Naive thymus-derived CD4-positive, alpha-beta T cell (primary cell): ENCODE measurements around the gene IP6K1. TPM values are rescaled to one million over a fixed set of nuclear protein-coding genes. Genes with fewer than 3 reads are reported as not detected.

Experiments used
- ATAC-seq: fragments of 150-1000 bp; cut with Tn5 transposase; 2 replicates; pipeline ENCODE4 v1.10.0; 2021; ENCODE audit warnings: mild to moderate bottlenecking, moderate library complexity
- CTCF ChIA-PET: fragments of 350-600 bp; sonication (Branson Sonifier 250); formaldehyde crosslinking; loops from one replicate; lab custom pipeline; 2021; ENCODE audit warnings: antibody characterized with exemption; lab: Charles Lee
- POLR2A ChIA-PET: fragments of 350-600 bp; sonication (Branson Sonifier 250); formaldehyde crosslinking; loops from one replicate; lab custom pipeline; 2021; ENCODE audit warnings: antibody characterized with exemption, inconsistent platforms; lab: Charles Lee
- DNase-seq, 9 donors: peaks; one replicate each; pipeline versions ENCODE4 v3.0.0 to v3.0.0-alpha.2; 2020 to 2022; ENCODE audit warnings: mixed read lengths in 1 of 9
- H3K27ac ChIP-seq: one replicate; pipeline ENCODE4 v1.7.0; 2013; ENCODE audit warnings: mild to moderate bottlenecking, low read depth, low read length, moderate library complexity
- H3K27me3 ChIP-seq, 2 donors: one replicate each; pipeline ENCODE4 v1.7.0; 2013; ENCODE audit warnings: low read length in 2 of 2, mild to moderate bottlenecking in 2 of 2, moderate library complexity in 2 of 2; ENCODE audit not compliant: control insufficient read depth in 2 of 2, insufficient read depth in 2 of 2
- H3K36me3 ChIP-seq, 3 experiments: 1 replicate in 2 of 3; 2 replicates in 1 of 3; pipeline ENCODE4 v1.7.0; 2013; ENCODE audit warnings: low read length in 3 of 3, mild to moderate bottlenecking in 3 of 3, moderate library complexity in 1 of 3; ENCODE audit not compliant: insufficient read depth in 3 of 3, control insufficient read depth in 2 of 3
- H3K4me1 ChIP-seq, 2 donors: one replicate each; pipeline ENCODE4 v1.7.0; 2013; ENCODE audit warnings: low read length in 2 of 2, mild to moderate bottlenecking in 2 of 2, moderate library complexity in 1 of 2; ENCODE audit not compliant: control insufficient read depth in 2 of 2, insufficient read depth in 2 of 2
- H3K4me3 ChIP-seq: 2 replicates; pipeline ENCODE4 v1.7.0; 2013; ENCODE audit warnings: mild to moderate bottlenecking, low read length
- H3K9me3 ChIP-seq, 3 experiments: 1 replicate in 2 of 3; 2 replicates in 1 of 3; pipeline ENCODE4 v1.7.0; 2013; ENCODE audit warnings: low read length in 3 of 3; ENCODE audit not compliant: control insufficient read depth in 2 of 3
- H3K27ac Mint-ChIP-seq, 9 donors: one replicate each; pipeline ENCODE4 v1.8.0; 2020 to 2022; ENCODE audit warnings: mixed read lengths in 9 of 9, mild to moderate bottlenecking in 8 of 9, moderate library complexity in 5 of 9, inconsistent platforms in 2 of 9
- H3K27me3 Mint-ChIP-seq, 5 donors: one replicate each; pipeline ENCODE4 v1.8.0; 2021 to 2022; ENCODE audit warnings: mixed read lengths in 5 of 5, mild to moderate bottlenecking in 1 of 5
- H3K36me3 Mint-ChIP-seq, 5 donors: one replicate each; pipeline ENCODE4 v1.8.0; 2020 to 2022; ENCODE audit warnings: mixed read lengths in 5 of 5, mild to moderate bottlenecking in 3 of 5, inconsistent platforms in 1 of 5
- H3K4me1 Mint-ChIP-seq, 7 donors: one replicate each; pipeline ENCODE4 v1.8.0; 2020 to 2022; ENCODE audit warnings: mixed read lengths in 7 of 7, mild to moderate bottlenecking in 3 of 7, inconsistent platforms in 1 of 7
- H3K4me3 Mint-ChIP-seq, 10 donors: one replicate each; pipeline ENCODE4 v1.8.0; 2020 to 2022; ENCODE audit warnings: mild to moderate bottlenecking in 10 of 10, mixed read lengths in 10 of 10, moderate library complexity in 6 of 10, inconsistent platforms in 2 of 10
- H3K9me3 Mint-ChIP-seq, 11 donors: one replicate each; pipeline ENCODE4 v1.8.0; 2020 to 2022; ENCODE audit warnings: mixed read lengths in 11 of 11, mild to moderate bottlenecking in 4 of 11, inconsistent platforms in 1 of 11, moderate library complexity in 1 of 11
- intact Hi-C, 2 donors: fragments of 100-400 bp; cut with micrococcal nuclease; formaldehyde crosslinking; loops; one replicate each; pipeline ENCODE4 v1.15.1; 2023
- polyA plus RNA-seq, 2 donors: library from polyadenylated mRNA; unstranded; fragments of 300-500 nt; fragmentation: Illumina TruSeq; gene quantifications; one replicate each; pipeline ENCODE4 v1.2.3, GENCODE V29; 2021
- total RNA-seq, 6 experiments: library from RNA in 5 of 6; stranded (reverse) in 5 of 6; gene quantifications; 1 replicate in 5 of 6; 2 replicates in 1 of 6; pipeline ENCODE4 v1.2.3 and lab custom pipeline; 2021 to 2026

IP6K1 gene
- total and polyA plus RNA-seq, 7 experiments from 2014 or later: 18.4 to 57.0 (median 45.4) TPM

GRCh38 chr3:49725906-49726681 lies 60.2 kb downstream of the IP6K1 start:
- H3K27me3 Mint-ChIP-seq: no peaks in the 10 kb centered on the region
- peaks cover 0 to 42% (median 0%) of the 10 kb centered on the region in 3 experiments for H3K36me3 ChIP-seq
- H3K4me3 ChIP-seq: no peak overlapping the region
- H3K4me1 ChIP-seq: peaks cover 10 to 12% of the 10 kb centered on the region in 2 donors
- H3K27ac Mint-ChIP-seq: peak overlapping the region in 4 of 9 donors; percentile 32 to 99 (median 68)
- no peaks in the 10 kb centered on the region for H3K9me3 ChIP-seq
- no peaks in the 10 kb centered on the region for H3K27me3 ChIP-seq
- peaks cover 0 to 15% (median 1%) of the 10 kb centered on the region in 5 donors for H3K36me3 Mint-ChIP-seq
- peaks cover 6 to 23% (median 19%) of the 10 kb centered on the region in 7 donors for H3K4me1 Mint-ChIP-seq
- no peak for DNase-seq
- H3K9me3 Mint-ChIP-seq: peaks cover 0 to 5% (median 0%) of the 10 kb centered on the region in 11 donors
- intact Hi-C loops: no loop called here
- no peak for ATAC-seq
- POLR2A ChIA-PET: interaction anchor here (0.8 to 1.0 kb wide), 2 partner anchors 14 to 101 kb away, joined by 3 read pairs; no protein-coding TSS in a partner anchor
- peak overlapping the region in 2 of 10 donors; percentile 14 to 45 for H3K4me3 Mint-ChIP-seq
- H3K27ac ChIP-seq: peak overlapping the region; percentile 96
- CTCF ChIA-PET: no interaction called here

- Histone ChIP-seq H3K9me3 (no peaks in the 10 kb centered on the region), H3K4me1 (peaks cover 10 to 17% of the 10 kb centered on the region in 2 donors), H3K27me3 (no peaks in the 10 kb centered on the region), H3K4me3 (peak overlapping the region; percentile 89), H3K36me3 (peaks cover 0 to 46% (median 0%) of the 10 kb centered on the region in 3 experiments), H3K27ac (peak overlapping the region; percentile 96)
- intact Hi-C loops: loop anchor here (1.0 to 5.0 kb wide), 7 partner anchors 21 to 203 kb away; partner anchors contain the start of genes TRAIP (in 2 of the 2), APEH (in 1 of the 2), MON1A (in 1 of the 2) and MST1 (in 1 of the 2)
- Mint-ChIP-seq H3K4me1 (peaks cover 6 to 30% (median 25%) of the 10 kb centered on the region in 7 donors), H3K27ac (peak overlapping the region; percentile 82 to 99 (median 94)), H3K27me3 (no peaks in the 10 kb centered on the region), H3K4me3 (peak overlapping the region; percentile 91 to 98 (median 96)), H3K36me3 (peaks cover 0 to 15% (median 0%) of the 10 kb centered on the region in 5 donors), H3K9me3 (peaks cover 0 to 5% (median 0%) of the 10 kb centered on the region in 11 donors)
- ATAC-seq: peak; percentile 36
- peak in 5 of 9 donors; percentile 26 to 84 (median 31) for DNase-seq
- CTCF ChIA-PET: no interaction called here
- POLR2A ChIA-PET: interaction anchor here (0.6 to 1.5 kb wide), 3 partner anchors 44 to 62 kb away, joined by 3 to 5 read pairs (median 3); partner anchors contain the start of gene IP6K1
These were observed 61.8 kb downstream of the IP6K1 start for GRCh38 chr3:49724586-49724985.

GRCh38 chr3:49723628-49724551 lies 62.5 kb downstream of the IP6K1 start, which contains the start of gene GMPPB:
TSS of gene GMPPB (minus strand) at chr3:49723951. CDS start at chr3:49723726, 225 bp downstream.
- Histone ChIP-seq H3K27me3 (no peaks in the 10 kb centered on the region), H3K27ac (peak within 1 kb of the TSS; percentile 96), H3K4me1 (peaks cover 11 to 17% of the 10 kb centered on the region in 2 donors), H3K36me3 (peaks cover 0 to 46% (median 0%) of the 10 kb centered on the region in 3 experiments), H3K9me3 (no peaks in the 10 kb centered on the region), H3K4me3 (peak within 1 kb of the TSS; percentile 89)
- Mint-ChIP-seq H3K4me1 (peaks cover 12 to 37% (median 31%) of the 10 kb centered on the region in 7 donors), H3K36me3 (peaks cover 0 to 15% (median 0%) of the 10 kb centered on the region in 5 donors), H3K27me3 (no peaks in the 10 kb centered on the region), H3K27ac (peak within 1 kb of the TSS; percentile 82 to 99 (median 97)), H3K9me3 (peaks cover 0 to 5% (median 0%) of the 10 kb centered on the region in 11 donors), H3K4me3 (peak within 1 kb of the TSS; percentile 91 to 98 (median 96))
- DNase-seq (peak; percentile 83 to 95 (median 87)), ATAC-seq (peak; percentile 85)
- POLR2A ChIA-PET: interaction anchor here (0.6 to 1.5 kb wide), 9 partner anchors 8 to 260 kb away, joined by 3 to 5 read pairs (median 3); partner anchors contain the start of gene IP6K1
- intact Hi-C loops: loop anchor here (1.0 to 5.0 kb wide), 8 partner anchors 21 to 203 kb away; partner anchors contain the start of genes IP6K1 (in 2 of the 2), TRAIP (in 2 of the 2), APEH (in 1 of the 2) and MON1A (in 1 of the 2)
- CTCF ChIA-PET: no interaction called here

DNA sequence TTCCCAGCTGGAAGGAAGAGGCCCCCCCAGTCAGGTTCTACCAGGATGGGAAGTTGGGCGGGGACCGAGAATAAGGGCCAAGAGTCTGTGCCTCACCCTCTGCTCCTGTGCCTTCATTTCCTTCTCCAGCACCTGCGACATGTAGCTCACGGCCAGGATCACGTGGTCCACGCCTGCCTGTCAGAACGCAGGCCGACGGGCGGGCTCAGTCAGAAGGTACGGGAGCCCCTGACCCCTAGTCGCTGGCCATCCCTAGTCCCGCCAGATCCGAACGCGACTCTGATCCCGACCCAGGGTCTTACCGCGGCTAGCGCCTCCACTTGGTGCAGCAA lies 63.1 kb downstream of the IP6K1 start:
- peak overlapping the region; percentile 96 for H3K27ac ChIP-seq
- Mint-ChIP-seq H3K4me3 (peak overlapping the region; percentile 91 to 98 (median 96)), H3K27me3 (no peaks in the 10 kb centered on the region), H3K27ac (peak overlapping the region; percentile 82 to 99 (median 97)), H3K4me1 (peaks cover 18 to 42% (median 35%) of the 10 kb centered on the region in 7 donors), H3K36me3 (peaks cover 0 to 16% (median 0%) of the 10 kb centered on the region in 5 donors), H3K9me3 (peaks cover 0 to 5% (median 0%) of the 10 kb centered on the region in 11 donors)
- POLR2A ChIA-PET: interaction anchor here (0.6 to 1.5 kb wide), 8 partner anchors 9 to 260 kb away, joined by 3 to 5 read pairs (median 4); no protein-coding TSS in a partner anchor
- H3K4me3 ChIP-seq: peak overlapping the region; percentile 89
- peak in 8 of 9 donors; percentile 48 to 73 (median 58) for DNase-seq
- H3K27me3 ChIP-seq: no peaks in the 10 kb centered on the region
- H3K36me3 ChIP-seq: peaks cover 0 to 46% (median 0%) of the 10 kb centered on the region in 3 experiments
- H3K9me3 ChIP-seq: no peaks in the 10 kb centered on the region
- CTCF ChIA-PET: no interaction called here
- peaks cover 17 to 22% of the 10 kb centered on the region in 2 donors for H3K4me1 ChIP-seq
- intact Hi-C loops: loop anchor here (1.0 to 5.0 kb wide), 5 partner anchors 36 to 204 kb away; partner anchors contain the start of genes IP6K1 (in 2 of the 2), MON1A (in 1 of the 2), MST1 (in 1 of the 2) and RNF123 (in 1 of the 2)
- ATAC-seq: peak; percentile 22

- peaks cover 0 to 5% (median 0%) of the 10 kb centered on the region in 11 donors for H3K9me3 Mint-ChIP-seq
- Histone ChIP-seq H3K4me1 (peaks cover 17 to 22% of the 10 kb centered on the region in 2 donors), H3K36me3 (peaks cover 0 to 42% (median 0%) of the 10 kb centered on the region in 3 experiments), H3K9me3 (no peaks in the 10 kb centered on the region), H3K27ac (peak overlapping the region; percentile 96), H3K27me3 (no peaks in the 10 kb centered on the region), H3K4me3 (peak overlapping the region; percentile 89)
- H3K4me3 Mint-ChIP-seq: peak overlapping the region; percentile 91 to 98 (median 96)
- H3K27me3 Mint-ChIP-seq: no peaks in the 10 kb centered on the region
- no peak for DNase-seq
- POLR2A ChIA-PET: interaction anchor here (0.6 to 1.5 kb wide), 7 partner anchors 9 to 261 kb away, joined by 3 to 5 read pairs (median 4); no protein-coding TSS in a partner anchor
- H3K36me3 Mint-ChIP-seq: peaks cover 0 to 16% (median 0%) of the 10 kb centered on the region in 5 donors
- intact Hi-C loops: loop anchor here (1.0 to 5.0 kb wide), 5 partner anchors 36 to 204 kb away; partner anchors contain the start of genes IP6K1 (in 2 of the 2), MON1A (in 1 of the 2), MST1 (in 1 of the 2) and RNF123 (in 1 of the 2)
- CTCF ChIA-PET: no interaction called here
- H3K27ac Mint-ChIP-seq: peak overlapping the region; percentile 82 to 99 (median 97)
- ATAC-seq: no peak
- H3K4me1 Mint-ChIP-seq: peaks cover 18 to 42% (median 35%) of the 10 kb centered on the region in 7 donors
These were observed 63.4 kb downstream of the IP6K1 start for GRCh38 chr3:49722896-49723295.
